Peyer's patch (tissue), 4 donors: ENCODE data around the gene BCL6B. TPM values are rescaled to one million over a fixed set of nuclear protein-coding genes. Genes with fewer than 3 reads are reported as not detected.

Source experiments
- DNase-seq, 3 donors: peaks; one replicate each; pipeline ENCODE4 v3.0.0-alpha.2; 2017 to 2019
- H3K27ac ChIP-seq, 4 donors: fragments of 200-600 bp; sonication (generic); one replicate each; pipeline ENCODE4 v1.5.1; 2016 to 2019
- H3K27me3 ChIP-seq, 2 donors: fragments of 200-600 bp; sonication (generic); one replicate each; pipeline ENCODE4 v1.5.1; 2019
- H3K36me3 ChIP-seq, 3 donors: fragments of 200-600 bp; sonication (generic); one replicate each; pipeline ENCODE4 v1.5.1; 2016 to 2019
- H3K4me1 ChIP-seq, 4 donors: fragments of 200-600 bp; sonication (generic); one replicate each; pipeline ENCODE4 v1.5.1; 2016 to 2019
- H3K4me3 ChIP-seq, 4 donors: fragments of 200-600 bp; sonication (generic); 1 replicate in 3 of 4; 2 replicates in 1 of 4; pipeline ENCODE4 v1.5.1; 2016 to 2019; ENCODE audit warnings: mild to moderate bottlenecking in 1 of 4
- H3K9me3 ChIP-seq, 4 donors: fragments of 200-600 bp; sonication (generic); one replicate each; pipeline ENCODE4 v1.5.1; 2016 to 2019; ENCODE audit warnings: mild to moderate bottlenecking in 1 of 4
- CTCF ChIP-seq, 6 experiments: fragments of 450-650 bp in 4 of 6; fragments of 200-600 bp in 2 of 6; sonication (generic) in 1 of 6; IDR thresholded peaks; one replicate each; pipeline ENCODE4 v1.5.1; 2017 to 2019; ENCODE audit warnings: antibody characterized with exemption in 6 of 6, mild to moderate bottlenecking in 3 of 6, moderate library complexity in 1 of 6
- POLR2A ChIP-seq, 2 donors: fragments of 450-650 bp; IDR thresholded peaks; one replicate each; pipeline ENCODE4 v1.5.1; 2017; ENCODE audit warnings: antibody characterized with exemption in 2 of 2, mild to moderate bottlenecking in 2 of 2, moderate library complexity in 2 of 2
- total RNA-seq, 4 donors: library from RNA; depleted of rRNA; stranded (reverse); fragments of >200 nt; gene quantifications; one replicate each; pipeline ENCODE4 v1.1.0, GENCODE V29; 2016

The BCL6B gene
- total RNA-seq, 4 donors from 2014 or later: 0.57 to 9.9 (median 1.4) TPM

- DNase-seq: no peak
- Histone ChIP-seq H3K9me3 (peaks cover 0 to 8% (median 2%) of the 10 kb centered on the region in 4 donors), H3K27ac (no peak overlapping the region), H3K4me1 (no peaks in the 10 kb centered on the region), H3K27me3 (no peaks in the 10 kb centered on the region), H3K36me3 (no peaks in the 10 kb centered on the region), H3K4me3 (no peak overlapping the region)
- no peak for TF ChIP-seq POLR2A (IDR thresholded peaks at IDR 0.05)
- no peak for TF ChIP-seq CTCF (IDR thresholded peaks at IDR 0.05)
Measured at GRCh38 chr17:7067198-7067597, 44.3 kb downstream of the BCL6B start.

GRCh38 chr17:7068268-7068667 is 45.4 kb downstream of the BCL6B start:
- peaks cover 0 to 8% (median 2%) of the 10 kb centered on the region in 4 donors for H3K9me3 ChIP-seq
- no peak overlapping the region for H3K4me3 ChIP-seq
- DNase-seq: no peak
- no peaks in the 10 kb centered on the region for H3K27me3 ChIP-seq
- no peaks in the 10 kb centered on the region for H3K4me1 ChIP-seq
- TF ChIP-seq CTCF (IDR thresholded peaks at IDR 0.05) (no peak), POLR2A (IDR thresholded peaks at IDR 0.05) (no peak)
- no peaks in the 10 kb centered on the region for H3K36me3 ChIP-seq
- H3K27ac ChIP-seq: no peak overlapping the region

- H3K36me3 ChIP-seq: no peaks in the 10 kb centered on the region
- DNase-seq: no peak
- H3K4me1 ChIP-seq: no peaks in the 10 kb centered on the region
- H3K27me3 ChIP-seq: no peaks in the 10 kb centered on the region
- no peak for TF ChIP-seq POLR2A (IDR thresholded peaks at IDR 0.05)
- no peak for TF ChIP-seq CTCF (IDR thresholded peaks at IDR 0.05)
- no peak overlapping the region for H3K4me3 ChIP-seq
- no peak overlapping the region for H3K27ac ChIP-seq
- H3K9me3 ChIP-seq: peaks cover 0 to 8% (median 2%) of the 10 kb centered on the region in 4 donors
Measured at GRCh38 chr17:7070712-7071111, 47.9 kb downstream of the BCL6B start.

GRCh38 chr17:7072406-7072805 is 49.6 kb downstream of the BCL6B start:
- Histone ChIP-seq H3K9me3 (peaks cover 0 to 8% (median 2%) of the 10 kb centered on the region in 4 donors), H3K36me3 (no peaks in the 10 kb centered on the region), H3K4me1 (no peaks in the 10 kb centered on the region), H3K27me3 (no peaks in the 10 kb centered on the region), H3K27ac (no peak overlapping the region), H3K4me3 (no peak overlapping the region)
- no peak for DNase-seq
- TF ChIP-seq POLR2A (IDR thresholded peaks at IDR 0.05) (no peak), CTCF (IDR thresholded peaks at IDR 0.05) (no peak)

GRCh38 chr17:7074931-7075330 is 52.1 kb downstream of the BCL6B start:
- no peaks in the 10 kb centered on the region for H3K9me3 ChIP-seq
- H3K36me3 ChIP-seq: no peaks in the 10 kb centered on the region
- no peaks in the 10 kb centered on the region for H3K27me3 ChIP-seq
- DNase-seq: no peak
- H3K27ac ChIP-seq: no peak overlapping the region
- TF ChIP-seq POLR2A (IDR thresholded peaks at IDR 0.05): no peak
- TF ChIP-seq CTCF (IDR thresholded peaks at IDR 0.05): no peak
- H3K4me1 ChIP-seq: no peaks in the 10 kb centered on the region
- H3K4me3 ChIP-seq: no peak overlapping the region
